A673 (cell line): ENCODE measurements around the gene BARX1.

ENCODE experiments used
- EZH2 ChIP-seq: fragments of 200-600 bp; sonication (generic); IDR thresholded peaks from 2 replicates; pipeline ENCODE4 v1.6.1; 2017; ENCODE audit warnings: borderline replicate concordance, low read depth, mild to moderate bottlenecking, mixed read lengths, antibody characterized with exemption, low read length; ENCODE audit not compliant: poor library complexity, severe bottlenecking
- TF ChIP-seq, protein P1 (sequence below): fragments of 300-800, 200-600 bp; sonication (generic); conservative IDR thresholded peaks from 2 replicates; pipeline ENCODE4 v1.5.1; 2017; ENCODE audit warnings: low read depth, mild to moderate bottlenecking, antibody characterized with exemption, low read length, moderate library complexity, mixed read lengths

DNA sequence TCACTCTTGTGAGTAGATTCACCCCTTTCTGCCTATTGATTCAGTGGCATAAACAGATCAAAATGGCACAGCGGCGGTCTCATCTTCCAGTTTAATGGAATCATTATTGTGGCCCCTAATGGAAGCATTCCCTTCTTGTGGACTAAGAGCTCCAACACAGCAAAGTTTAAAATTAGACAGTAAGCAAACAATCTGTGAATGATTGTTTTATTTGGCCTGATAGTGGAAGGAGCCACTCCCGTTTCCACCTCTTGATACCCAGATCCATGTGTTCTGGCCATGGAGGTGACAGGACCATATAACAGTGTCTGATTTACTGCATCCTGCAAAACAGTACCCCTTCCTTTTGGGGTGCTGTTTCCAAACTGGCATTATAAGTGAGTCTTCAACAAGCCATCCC is 41.2 kb upstream of the BARX1 start:
- TF ChIP-seq, protein P1, sequence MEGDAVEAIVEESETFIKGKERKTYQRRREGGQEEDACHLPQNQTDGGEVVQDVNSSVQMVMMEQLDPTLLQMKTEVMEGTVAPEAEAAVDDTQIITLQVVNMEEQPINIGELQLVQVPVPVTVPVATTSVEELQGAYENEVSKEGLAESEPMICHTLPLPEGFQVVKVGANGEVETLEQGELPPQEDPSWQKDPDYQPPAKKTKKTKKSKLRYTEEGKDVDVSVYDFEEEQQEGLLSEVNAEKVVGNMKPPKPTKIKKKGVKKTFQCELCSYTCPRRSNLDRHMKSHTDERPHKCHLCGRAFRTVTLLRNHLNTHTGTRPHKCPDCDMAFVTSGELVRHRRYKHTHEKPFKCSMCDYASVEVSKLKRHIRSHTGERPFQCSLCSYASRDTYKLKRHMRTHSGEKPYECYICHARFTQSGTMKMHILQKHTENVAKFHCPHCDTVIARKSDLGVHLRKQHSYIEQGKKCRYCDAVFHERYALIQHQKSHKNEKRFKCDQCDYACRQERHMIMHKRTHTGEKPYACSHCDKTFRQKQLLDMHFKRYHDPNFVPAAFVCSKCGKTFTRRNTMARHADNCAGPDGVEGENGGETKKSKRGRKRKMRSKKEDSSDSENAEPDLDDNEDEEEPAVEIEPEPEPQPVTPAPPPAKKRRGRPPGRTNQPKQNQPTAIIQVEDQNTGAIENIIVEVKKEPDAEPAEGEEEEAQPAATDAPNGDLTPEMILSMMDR, result no peak
- no peak for TF ChIP-seq EZH2
